Stimulated activated CD4-positive, alpha-beta T cell treated with anti-CD3 and anti-CD28 coated beads, Interleukin-15, amount 100 ng/mL, for 1 hour (primary cell): Measurements from ENCODE around the gene C3orf38.
"Not testable (repeated sequence)": the region's sequence is repeated elsewhere in the genome, so short reads cannot be mapped to it uniquely, and the experiment has no call there.

Experiments
- DNase-seq, 2 donors: peaks; one replicate each; pipeline ENCODE4 v3.0.0-alpha.2; 2020; ENCODE audit warnings: low read depth in 1 of 2, low spot score in 1 of 2

Gene C3orf38

GRCh38 chr3:88149509-88150362 is at the start of gene C3orf38:
C3orf38 (plus strand) TSS chr3:88149959; CDS start chr3:88150053, 94 bp downstream.
- peak; percentile 63 to 68 for DNase-seq

DNA sequence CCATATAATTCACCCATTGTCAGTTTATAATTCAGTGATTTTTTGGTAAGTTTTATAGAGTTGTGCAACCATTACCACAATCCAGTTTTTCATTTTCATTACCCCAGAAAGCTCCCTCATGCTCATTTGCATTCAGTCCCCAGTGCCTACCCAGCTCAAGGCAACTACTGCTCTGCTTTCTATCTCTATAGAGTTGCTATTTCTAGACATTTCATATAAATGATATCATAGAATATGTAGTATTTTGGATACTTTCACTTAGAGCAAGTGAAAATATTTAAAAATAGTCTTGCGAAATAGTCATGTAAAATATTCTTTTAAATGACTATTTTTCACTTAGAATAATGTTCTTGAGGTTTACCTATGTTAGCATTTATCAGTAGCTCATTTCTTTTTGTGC is 48.6 kb upstream of the C3orf38 start:
- DNase-seq, result no peak

DNA sequence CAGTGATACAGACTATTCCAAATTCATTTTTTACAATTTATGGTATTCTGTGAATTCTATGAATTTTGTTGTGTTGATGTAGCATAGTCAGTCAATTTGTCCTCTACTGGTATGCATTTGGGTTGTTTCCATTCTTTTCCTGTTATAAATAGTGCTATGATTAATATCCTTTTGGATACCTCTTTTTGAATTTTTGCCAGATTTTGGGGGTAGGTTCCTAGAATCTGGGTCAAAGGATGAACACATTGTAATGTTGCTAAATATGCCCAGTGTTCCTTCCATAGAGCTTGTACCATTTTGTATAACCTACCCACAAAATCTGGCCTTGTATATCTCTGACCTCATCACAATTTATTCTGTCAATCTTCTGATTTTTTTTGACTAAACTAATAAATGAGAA is 44.4 kb upstream of the C3orf38 start:
- DNase-seq, result no peak

GRCh38 chr3:88112289-88112688 is 37.5 kb upstream of the C3orf38 start:
- no peak for DNase-seq

DNA sequence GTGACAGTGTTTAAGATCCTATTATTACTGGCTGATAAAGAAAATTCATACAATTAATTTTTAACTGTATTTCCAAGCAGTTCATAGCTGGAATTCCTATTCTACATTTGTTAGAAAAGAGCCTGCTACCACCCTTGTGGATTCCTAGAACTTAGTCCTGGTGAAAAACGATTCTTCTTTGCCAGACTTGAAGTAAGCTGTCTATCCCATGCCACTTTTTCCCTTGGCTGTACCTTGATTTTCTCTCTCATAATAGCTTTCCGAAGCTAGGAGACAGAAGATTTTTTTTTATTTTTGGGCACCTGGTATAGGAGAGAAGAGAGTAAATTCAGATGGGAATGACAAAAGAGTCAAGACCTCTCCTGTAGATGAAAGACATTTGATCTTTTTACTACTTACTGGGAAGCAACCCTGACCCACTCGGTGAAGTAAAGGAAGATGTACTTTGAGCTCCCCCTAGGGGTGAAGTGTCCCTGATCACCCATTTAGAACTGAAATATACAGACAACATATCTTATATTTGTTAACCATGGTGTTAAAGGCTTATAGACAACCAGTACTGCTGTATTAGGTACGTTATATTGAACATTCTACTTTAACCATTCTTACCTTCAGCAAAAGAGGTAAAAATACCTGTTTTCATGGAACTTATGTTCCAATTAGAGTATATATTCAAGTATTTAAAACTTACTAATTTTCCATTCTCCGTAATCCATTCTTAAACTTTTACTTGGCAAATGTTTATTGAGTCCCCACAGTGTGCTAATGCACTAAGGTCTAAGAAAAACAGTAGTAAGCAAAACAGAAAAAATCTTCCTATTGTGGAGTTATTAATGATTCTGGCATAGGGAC is 36.2 kb upstream of the C3orf38 start:
- DNase-seq, result peak in 1 of 2 donors; percentile 11

DNA sequence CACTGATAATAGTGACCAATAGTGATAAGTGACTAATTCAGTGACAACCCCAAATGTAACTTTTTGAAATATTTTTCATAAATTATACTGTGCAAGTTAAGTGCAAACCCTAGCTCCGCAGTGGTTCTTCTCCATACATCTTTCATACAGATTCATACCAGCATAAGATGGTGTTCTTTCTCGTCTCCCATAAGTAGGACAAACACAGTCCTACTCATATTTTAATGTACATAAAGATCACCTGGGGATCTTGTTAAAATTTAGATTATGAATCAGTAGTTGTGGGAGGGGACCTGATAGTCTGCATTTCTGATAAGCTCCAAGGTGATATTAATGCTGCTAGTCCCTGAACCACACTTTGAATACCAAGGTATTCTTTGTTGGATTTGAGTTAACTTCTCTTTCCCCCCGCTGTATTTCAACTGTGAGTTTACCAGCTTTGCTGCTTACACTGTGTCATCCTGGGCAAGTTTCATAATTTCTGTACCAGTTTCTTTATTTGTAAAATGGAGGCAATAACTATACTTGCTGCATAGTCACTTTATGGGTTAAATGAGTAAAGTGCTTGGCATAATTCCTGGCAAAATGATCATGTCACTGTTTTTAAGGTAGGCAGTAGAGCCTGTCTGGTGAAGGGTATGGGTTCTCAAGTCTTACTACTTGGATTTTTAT is 34.7 kb upstream of the C3orf38 start:
- DNase-seq, result no peak

DNA sequence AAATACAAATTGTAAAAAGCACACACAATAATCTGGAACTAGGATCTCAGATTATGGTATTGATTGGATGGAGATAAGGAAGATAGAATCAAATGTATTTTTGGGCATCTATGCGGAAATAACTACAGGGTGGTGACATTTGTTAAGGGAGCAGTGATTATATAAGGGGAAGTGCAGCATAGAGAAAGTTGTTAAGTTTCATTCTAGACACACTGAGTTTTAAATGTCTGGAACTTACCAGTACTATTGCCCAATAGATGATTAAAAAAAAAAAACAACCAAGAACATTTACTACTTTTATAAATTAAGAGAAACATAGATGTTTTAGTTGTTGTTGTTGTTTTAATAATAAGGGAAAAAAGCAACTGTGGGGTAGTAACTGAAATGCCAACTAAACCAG is 32.1 kb upstream of the C3orf38 start:
- no peak for DNase-seq

- not testable (repeated sequence) for DNase-seq
Measured at GRCh38 chr3:88118603-88119002, 31.2 kb upstream of the C3orf38 start.

DNA sequence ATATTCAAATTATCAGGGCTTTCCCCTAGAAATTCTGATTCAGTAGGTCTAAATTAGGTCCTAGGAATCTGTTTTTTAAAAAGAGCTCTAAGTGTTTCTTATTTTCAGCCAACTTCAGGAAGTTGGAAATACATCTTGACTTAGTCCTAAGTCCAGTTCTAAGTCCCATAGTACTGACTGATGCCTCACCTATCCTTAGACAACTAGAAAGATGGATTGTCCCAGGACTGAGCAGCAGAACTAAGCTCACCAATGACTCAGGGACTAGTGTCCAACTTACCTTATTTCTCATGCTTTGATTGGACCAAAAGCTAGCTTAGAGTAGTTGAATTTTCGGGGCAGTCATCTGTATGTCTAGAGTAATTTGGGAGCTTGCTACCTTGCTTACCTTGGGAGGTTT is 26.2 kb upstream of the C3orf38 start:
- DNase-seq, result no peak

GRCh38 chr3:88131695-88132094 is 18.1 kb upstream of the C3orf38 start:
- DNase-seq, result no peak

DNA sequence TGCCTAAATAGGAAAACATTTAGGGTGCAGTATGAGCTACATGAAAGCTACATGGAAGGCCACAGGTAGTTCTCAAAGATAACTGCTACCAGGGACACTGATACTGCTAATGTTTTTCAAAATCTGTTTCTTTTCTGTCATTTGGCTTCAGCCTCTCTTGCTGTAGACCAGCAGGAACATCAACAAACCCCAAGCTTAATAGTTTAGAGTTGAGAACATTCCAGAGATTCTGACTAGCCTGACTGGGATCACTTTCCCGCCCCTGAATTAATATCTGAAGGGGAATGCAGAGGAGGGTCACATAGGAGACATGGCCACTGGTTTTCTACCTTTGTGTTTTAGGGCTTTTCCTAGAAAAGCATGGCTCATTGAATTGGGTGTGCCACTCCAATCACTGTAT is 16.9 kb upstream of the C3orf38 start:
- DNase-seq, result no peak

DNA sequence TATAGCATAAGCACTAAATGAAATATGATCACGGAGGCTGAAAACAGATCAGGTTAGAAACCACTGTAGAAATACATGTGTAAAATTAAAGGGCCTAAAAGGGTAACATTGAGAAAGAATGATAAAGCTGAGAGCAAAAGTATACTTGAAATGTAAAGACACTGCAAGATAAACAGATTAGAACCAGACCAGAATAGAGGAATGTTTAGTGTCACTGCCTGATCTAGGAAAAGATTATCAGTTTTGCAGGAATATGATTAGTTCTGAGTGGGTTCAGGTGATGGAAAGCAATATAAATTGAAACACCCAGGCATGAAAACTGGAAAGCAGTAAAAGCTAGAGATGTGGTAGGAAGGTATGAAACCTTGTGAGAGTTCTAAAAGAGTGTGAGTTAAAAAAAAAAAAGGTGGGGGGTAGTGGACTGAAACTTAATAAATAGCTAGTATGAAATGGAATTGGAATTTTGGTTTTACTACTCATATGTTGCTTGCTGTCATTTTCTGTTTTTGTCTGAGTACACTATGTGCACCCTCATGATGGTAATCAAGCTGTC is 16.0 kb upstream of the C3orf38 start:
- no peak for DNase-seq

DNA sequence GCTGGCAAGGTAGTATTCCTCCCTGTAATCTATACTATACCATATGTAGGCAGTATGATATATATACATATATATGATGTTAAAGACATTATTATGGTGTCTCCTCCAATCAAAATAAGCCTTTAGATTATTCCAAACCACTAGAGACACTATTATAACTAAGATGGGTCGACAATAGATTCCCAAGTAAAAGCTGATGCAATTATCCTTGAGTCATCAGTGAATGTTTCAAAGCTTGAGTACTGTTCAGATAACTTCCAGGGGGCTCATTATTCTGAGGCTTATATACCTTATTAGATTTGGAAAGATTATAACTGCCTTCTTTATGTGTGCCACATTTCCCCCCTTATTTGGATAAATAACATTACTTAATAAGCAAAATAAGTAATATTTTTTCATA is 11.9 kb upstream of the C3orf38 start:
- no peak for DNase-seq

GRCh38 chr3:88141458-88142083 is 8.2 kb upstream of the C3orf38 start:
- no peak for DNase-seq

GRCh38 chr3:88142094-88142624 is 7.6 kb upstream of the C3orf38 start:
- DNase-seq, result no peak

- DNase-seq, result no peak
Measured at GRCh38 chr3:88147261-88147660, 2.5 kb upstream of the C3orf38 start.

- DNase-seq, result no peak
Measured at GRCh38 chr3:88148651-88149050, 1.1 kb upstream of the C3orf38 start.

DNA sequence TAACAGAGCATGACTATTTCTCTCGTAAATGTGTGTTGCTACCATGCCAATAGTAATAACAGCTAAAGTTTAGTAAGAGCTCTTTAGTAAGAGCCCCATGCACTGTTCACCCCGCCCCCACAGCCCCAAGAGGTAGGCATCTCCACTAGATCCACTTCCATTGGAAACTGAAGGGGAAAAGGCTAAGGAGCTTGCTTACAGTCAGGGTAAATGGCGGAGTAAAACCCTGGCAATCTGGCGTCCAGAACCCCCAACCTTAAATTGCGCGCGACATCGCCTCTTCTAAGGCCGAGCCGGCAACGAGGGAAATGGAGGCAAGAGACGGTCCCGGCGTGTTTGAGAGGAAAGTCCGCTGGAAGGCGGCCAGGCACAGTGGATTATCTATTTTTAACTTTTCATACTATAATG is 654 bp upstream of the C3orf38 start:
- peak in 1 of 2 donors; percentile 12 for DNase-seq

DNA sequence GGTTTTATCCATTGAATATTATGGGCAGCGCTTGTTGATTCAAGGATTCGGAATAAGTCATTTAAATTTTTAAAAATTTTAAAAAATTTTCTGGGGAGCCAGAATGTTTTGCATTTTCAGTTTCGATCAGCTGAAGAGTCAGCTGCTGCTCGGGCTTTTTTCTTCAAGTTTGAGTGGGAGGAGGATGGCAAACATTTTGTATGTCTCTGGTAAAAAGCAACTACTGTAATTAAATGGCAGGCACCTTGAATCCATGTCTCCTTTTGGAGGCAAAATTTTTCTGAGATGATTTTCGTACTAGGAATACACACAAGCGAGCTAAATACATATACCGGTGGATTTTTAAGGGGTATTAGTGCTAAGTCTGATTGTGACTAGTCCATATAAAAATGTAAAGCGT is 612 bp downstream of the C3orf38 start:
- no peak for DNase-seq

- DNase-seq, result no peak
Measured at GRCh38 chr3:88150806-88151205, 1.0 kb downstream of the C3orf38 start.

GRCh38 chr3:88151358-88151757 is 1.6 kb downstream of the C3orf38 start:
- no peak for DNase-seq
